ENCODE data around the gene SUGP2.

DNA sequence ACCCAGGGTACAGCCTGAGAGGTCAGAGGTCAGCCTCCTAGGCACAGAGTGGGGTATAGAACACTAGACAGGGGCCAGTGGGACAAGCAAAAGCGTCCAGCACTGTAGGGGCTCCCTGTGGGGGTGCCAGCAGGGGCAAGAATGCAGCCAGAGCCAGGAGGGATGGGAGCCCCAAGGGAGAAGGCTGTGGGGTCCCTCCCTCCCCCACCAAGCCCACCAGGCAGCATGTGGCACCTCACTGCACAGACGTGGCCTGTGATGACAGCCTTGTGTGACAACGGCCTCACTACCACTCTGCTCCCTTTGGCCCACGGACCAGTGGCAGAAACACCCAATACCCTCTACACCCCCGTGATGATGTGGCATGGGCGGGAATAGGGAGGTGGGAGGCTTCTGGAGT lies 10.2 kb upstream of the SUGP2 start:
- TF ChIP-seq NFRKB (IDR thresholded peaks at IDR 0.05): no peak
- no peak for TF ChIP-seq TARDBP (IDR thresholded peaks at IDR 0.05)
- no peak for TF ChIP-seq FOXA1 (IDR thresholded peaks at IDR 0.05)
- no peak for TF ChIP-seq ZNF384 (IDR thresholded peaks at IDR 0.05)
